Uterus (tissue), 4 donors: ENCODE measurements around the gene RASGEF1C. TPM values are rescaled to one million over a fixed set of nuclear protein-coding genes. Genes with fewer than 3 reads are reported as not detected.

Experiments used
- DNase-seq, 2 donors: peaks; one replicate each; pipeline ENCODE4 v3.0.0-alpha.2; 2019 to 2020
- H3K27ac ChIP-seq, 2 donors: fragments of 200-600 bp; sonication (generic); 1 replicate in 1 of 2; 2 replicates in 1 of 2; pipeline ENCODE4 v1.5.1; 2016 to 2018
- H3K27me3 ChIP-seq, 2 donors: fragments of 200-600 bp; sonication (generic); one replicate each; pipeline ENCODE4 v1.5.1; 2018 to 2019; ENCODE audit warnings: control low read depth in 1 of 2
- H3K36me3 ChIP-seq, 2 donors: fragments of 200-600 bp; sonication (generic); one replicate each; pipeline ENCODE4 v1.5.1; 2019; ENCODE audit warnings: control low read depth in 1 of 2
- H3K4me1 ChIP-seq, 2 donors: fragments of 200-600 bp; sonication (generic); one replicate each; pipeline ENCODE4 v1.5.1; 2018 to 2019; ENCODE audit warnings: control low read depth in 1 of 2
- H3K4me3 ChIP-seq, 2 donors: fragments of 200-600 bp; sonication (generic); 1 replicate in 1 of 2; 2 replicates in 1 of 2; pipeline ENCODE4 v1.5.1; 2018 to 2019; ENCODE audit warnings: mild to moderate bottlenecking in 1 of 2
- H3K9me3 ChIP-seq, 2 donors: fragments of 200-600 bp; sonication (generic); one replicate each; pipeline ENCODE4 v1.5.1; 2019; ENCODE audit warnings: control low read depth in 1 of 2
- CTCF ChIP-seq, 4 experiments: fragments of 200-600 bp in 2 of 4; fragments of 450-650 bp in 2 of 4; sonication (generic) in 2 of 4; IDR thresholded peaks; one replicate each; pipeline ENCODE4 v1.5.1; 2016 to 2019; ENCODE audit warnings: antibody characterized with exemption in 4 of 4, mild to moderate bottlenecking in 2 of 4, moderate library complexity in 1 of 4
- POLR2A ChIP-seq, 2 donors: fragments of 450-650 bp; IDR thresholded peaks; one replicate each; pipeline ENCODE4 v1.6.1; 2016; ENCODE audit warnings: antibody characterized with exemption in 2 of 2, mild to moderate bottlenecking in 1 of 2, moderate library complexity in 1 of 2
- intact Hi-C: fragments of 100-400 bp; cut with DNase I; formaldehyde crosslinking; loops from one replicate; pipeline ENCODE4 v1.15.1; 2023; ENCODE audit warnings: low total_unique reads
- total RNA-seq, 4 donors: library from RNA; depleted of rRNA in 3 of 4; stranded (reverse); fragments of >200 nt in 3 of 4; gene quantifications; one replicate each; pipeline versions ENCODE4 v1.1.0 to v1.2.4, GENCODE V29; 2014 to 2023
- donor health status: DM: yes; HTN: yes; CAD: no.

RASGEF1C gene
- total RNA-seq, 4 donors from 2014 or later = 1.2 TPM; not detected in 3

GRCh38 chr5:180084638-180085561 lies 124.1 kb downstream of the RASGEF1C start:
- TF ChIP-seq CTCF (IDR thresholded peaks at IDR 0.05) = no peak
- no peak for TF ChIP-seq POLR2A (IDR thresholded peaks at IDR 0.05)
- Histone ChIP-seq H3K4me1 (no peaks in the 10 kb centered on the region), H3K27ac (no peak overlapping the region), H3K9me3 (no peaks in the 10 kb centered on the region), H3K4me3 (no peak overlapping the region), H3K27me3 (no peaks in the 10 kb centered on the region), H3K36me3 (no peaks in the 10 kb centered on the region)
- no peak for DNase-seq
- intact Hi-C loops = no loop called here

DNA sequence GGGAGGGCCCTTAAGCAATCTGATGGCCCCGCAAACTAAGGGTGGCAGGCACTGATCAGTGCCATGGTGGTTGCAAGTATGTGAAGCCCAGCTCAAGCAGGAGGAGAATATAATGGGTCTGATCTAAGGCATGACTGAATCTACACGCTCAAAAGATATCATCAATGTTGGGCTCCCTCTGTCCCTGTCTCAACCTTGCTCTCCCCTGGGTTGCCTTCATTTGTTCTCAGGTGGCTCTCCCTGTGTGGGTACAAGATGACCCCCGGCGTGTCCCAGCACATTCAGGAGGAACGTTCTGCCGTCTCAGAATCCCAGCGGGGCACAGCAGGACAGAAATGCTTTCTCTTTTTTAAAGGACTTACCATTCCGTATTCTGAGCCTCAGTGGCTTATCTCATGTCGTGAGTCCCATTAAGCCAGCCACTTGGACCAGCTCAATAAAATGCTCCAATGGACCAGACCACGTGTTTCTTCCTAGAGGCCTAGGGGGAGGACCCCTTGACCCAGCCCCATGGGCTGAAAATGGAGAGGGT lies 125.4 kb downstream of the RASGEF1C start:
- no peak overlapping the region for H3K27ac ChIP-seq
- H3K4me1 ChIP-seq = no peaks in the 10 kb centered on the region
- no peaks in the 10 kb centered on the region for H3K9me3 ChIP-seq
- no peaks in the 10 kb centered on the region for H3K36me3 ChIP-seq
- TF ChIP-seq CTCF (IDR thresholded peaks at IDR 0.05) (no peak), POLR2A (IDR thresholded peaks at IDR 0.05) (no peak)
- DNase-seq = no peak
- H3K4me3 ChIP-seq = no peak overlapping the region
- intact Hi-C loops = no loop called here
- no peaks in the 10 kb centered on the region for H3K27me3 ChIP-seq

- no peak overlapping the region for H3K4me3 ChIP-seq
- intact Hi-C loops = no loop called here
- no peak overlapping the region for H3K27ac ChIP-seq
- no peaks in the 10 kb centered on the region for H3K4me1 ChIP-seq
- TF ChIP-seq POLR2A (IDR thresholded peaks at IDR 0.05) = no peak
- TF ChIP-seq CTCF (IDR thresholded peaks at IDR 0.05) = no peak
- H3K27me3 ChIP-seq = no peaks in the 10 kb centered on the region
- no peak for DNase-seq
- H3K36me3 ChIP-seq = no peaks in the 10 kb centered on the region
- no peaks in the 10 kb centered on the region for H3K9me3 ChIP-seq
Measured at GRCh38 chr5:180082633-180083420, 126.2 kb downstream of the RASGEF1C start.

DNA sequence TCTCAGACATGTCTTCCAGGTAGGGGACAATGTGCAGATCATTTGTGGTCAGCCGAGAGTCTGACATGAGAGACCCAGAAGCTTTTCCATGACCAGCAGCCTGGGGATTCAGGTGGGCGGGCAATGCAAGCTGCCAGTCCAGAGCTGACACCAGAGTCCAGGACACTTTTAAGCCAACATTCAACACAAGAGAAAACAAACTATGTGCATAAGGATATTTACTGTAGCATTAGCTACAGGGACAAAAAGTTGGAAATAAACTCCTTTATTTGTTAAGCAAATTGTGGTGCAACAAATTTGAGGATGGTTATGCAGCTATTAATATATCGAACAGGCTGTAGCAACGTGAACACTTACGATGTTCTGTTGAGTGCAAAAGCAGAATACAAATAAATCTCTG lies 127.5 kb downstream of the RASGEF1C start:
- Histone ChIP-seq H3K4me1 (no peaks in the 10 kb centered on the region), H3K4me3 (no peak overlapping the region), H3K27ac (no peak overlapping the region), H3K36me3 (no peaks in the 10 kb centered on the region), H3K27me3 (no peaks in the 10 kb centered on the region), H3K9me3 (no peaks in the 10 kb centered on the region)
- TF ChIP-seq POLR2A (IDR thresholded peaks at IDR 0.05) (no peak), CTCF (IDR thresholded peaks at IDR 0.05) (no peak)
- intact Hi-C loops = no loop called here
- no peak for DNase-seq
